Neural cell (in vitro differentiated cells): ENCODE results near the gene POLD4. TPM values are rescaled to one million over a fixed set of nuclear protein-coding genes. Genes with fewer than 3 reads are reported as not detected.

Experiments
- H2AFZ ChIP-seq: fragments of 200-600, 300-800 bp; sonication (generic), shearing (Covaris generic); 2 replicates; pipeline ENCODE4 v1.6.0; 2014; ENCODE audit warnings: low read depth, mild to moderate bottlenecking, antibody characterized with exemption, low read length, moderate library complexity
- H3F3A ChIP-seq: fragments of 200-600 bp; shearing (Covaris generic); 2 replicates; pipeline ENCODE4 v1.6.1; 2016; ENCODE audit warnings: mild to moderate bottlenecking, moderate library complexity, mixed read lengths, antibody characterized with exemption, low read length; ENCODE audit not compliant: insufficient read depth, poor library complexity, severe bottlenecking
- H3K27ac ChIP-seq: fragments of 200-600, 300-800 bp; sonication (generic), shearing (Covaris generic); 2 replicates; pipeline ENCODE4 v1.5.1; 2014; ENCODE audit warnings: mild to moderate bottlenecking, low read length, moderate library complexity
- H3K27me3 ChIP-seq: fragments of 300-800, 200-600 bp; sonication (generic), shearing (Covaris generic); 2 replicates; pipeline ENCODE4 v1.6.0; 2014; ENCODE audit warnings: mild to moderate bottlenecking, low read depth, low read length, moderate library complexity; ENCODE audit not compliant: insufficient read depth
- H3K36me3 ChIP-seq: fragments of 300-800, 200-600 bp; sonication (generic), shearing (Covaris generic); 2 replicates; pipeline ENCODE4 v1.5.1; 2014; ENCODE audit warnings: mild to moderate bottlenecking, antibody characterized with exemption, low read length, moderate library complexity; ENCODE audit not compliant: insufficient read depth
- H3K4me2 ChIP-seq: fragments of 300-800, 200-600 bp; sonication (generic), shearing (Covaris generic); 2 replicates; pipeline ENCODE4 v1.6.0; 2014; ENCODE audit warnings: mild to moderate bottlenecking, low read length
- H3K4me3 ChIP-seq: fragments of 300-800, 200-600 bp; sonication (generic), shearing (Covaris generic); 2 replicates; pipeline ENCODE4 v1.5.1; 2014; ENCODE audit warnings: mild to moderate bottlenecking, low read length, moderate library complexity
- H3K79me2 ChIP-seq: fragments of 200-600 bp; shearing (Covaris generic); replicated peaks from 2 replicates; pipeline ENCODE4 v1.6.0; 2014; ENCODE audit warnings: mild to moderate bottlenecking, low read length, moderate library complexity; ENCODE audit not compliant: insufficient read depth
- H3K9ac ChIP-seq: fragments of 300-800, 200-600 bp; sonication (generic), shearing (Covaris generic); 2 replicates; pipeline ENCODE4 v1.6.1; 2016; ENCODE audit warnings: mild to moderate bottlenecking, low read length, mixed read lengths
- H3K9me2 ChIP-seq: fragments of 200-600 bp; shearing (Covaris generic); 2 replicates; pipeline ENCODE4 v1.6.1; 2016; ENCODE audit warnings: mild to moderate bottlenecking, low read length, mixed read lengths; ENCODE audit not compliant: insufficient read depth
- H3K9me3 ChIP-seq: fragments of 200-600, 300-800 bp; sonication (generic), shearing (Covaris generic); 2 replicates; pipeline ENCODE4 v1.6.1; 2016; ENCODE audit warnings: mild to moderate bottlenecking, mixed run types, low read length, moderate library complexity, mixed read lengths
- H4K20me1 ChIP-seq: fragments of 200-600 bp; shearing (Covaris generic); 2 replicates; pipeline ENCODE4 v1.6.1; 2016; ENCODE audit warnings: mild to moderate bottlenecking, mixed run types; ENCODE audit not compliant: insufficient read depth
- EP300 ChIP-seq: fragments of 450-650 bp; conservative IDR thresholded peaks from 2 replicates; pipeline ENCODE4 v1.6.1; 2014; ENCODE audit warnings: antibody characterized with exemption, mild to moderate bottlenecking, moderate library complexity; ENCODE audit not compliant: poor library complexity, severe bottlenecking
- EZH2 ChIP-seq: fragments of 200-600, 300-800 bp; shearing (Covaris generic), sonication (generic); IDR thresholded peaks from 2 replicates; pipeline ENCODE4 v1.6.1; 2014; ENCODE audit warnings: antibody characterized with exemption, low read length, borderline replicate concordance, mild to moderate bottlenecking; ENCODE audit not compliant: insufficient read depth, poor library complexity, severe bottlenecking
- MXI1 ChIP-seq: fragments of 450-650 bp; conservative IDR thresholded peaks from 2 replicates; pipeline ENCODE4 v1.6.1; 2014; ENCODE audit warnings: antibody characterized with exemption, mild to moderate bottlenecking; ENCODE audit not compliant: poor library complexity, severe bottlenecking
- POLR2AphosphoS5 ChIP-seq: IDR thresholded peaks from 2 replicates; pipeline ENCODE4 v1.6.1; 2012
- REST ChIP-seq: IDR thresholded peaks from 2 replicates; pipeline ENCODE4 v1.6.1; 2012; ENCODE audit warnings: borderline replicate concordance
- SMC3 ChIP-seq: fragments of 450-650 bp; conservative IDR thresholded peaks from 2 replicates; pipeline ENCODE4 v1.6.1; 2014; ENCODE audit warnings: antibody characterized with exemption, mild to moderate bottlenecking, moderate library complexity; ENCODE audit not compliant: poor library complexity
- TAF1 ChIP-seq: IDR thresholded peaks from 2 replicates; pipeline ENCODE4 v1.6.1; 2012; ENCODE audit warnings: low read depth
- polyA plus RNA-seq: library from polyadenylated mRNA; depleted of rRNA; stranded (reverse); fragments of >200 nt; gene quantifications from 2 replicates; pipeline ENCODE4 v1.2.3, GENCODE V29; 2014
- TF ChIP-seq, protein P1 (sequence below): fragments of 450-650 bp; IDR thresholded peaks from 2 replicates; pipeline ENCODE4 v1.5.1; 2014; ENCODE audit warnings: antibody characterized with exemption, mild to moderate bottlenecking, moderate library complexity; ENCODE audit not compliant: poor library complexity, severe bottlenecking

POLD4 gene
- polyA plus RNA-seq, 1 donor from 2014 or later = 6.8 TPM

GRCh38 chr11:67304511-67305113 lies 48.7 kb downstream of the POLD4 start:
- Histone ChIP-seq H3K36me3 (no peaks in the 10 kb centered on the region), H3K9ac (no peak overlapping the region), H4K20me1 (no peaks in the 10 kb centered on the region), H3F3A (no peaks in the 10 kb centered on the region), H3K4me3 (no peak overlapping the region), H3K27ac (no peak overlapping the region), H3K27me3 (peaks cover 17% of the 10 kb centered on the region), H3K9me3 (no peaks in the 10 kb centered on the region), H3K4me2 (no peak overlapping the region), H2AFZ (no peak overlapping the region), H3K79me2 (no peaks in the 10 kb centered on the region), H3K9me2 (no peaks in the 10 kb centered on the region)
- no peak for TF ChIP-seq TAF1
- TF ChIP-seq SMC3 = no peak
- no peak for TF ChIP-seq EZH2

- no peak overlapping the region for H3K9ac ChIP-seq
- H3K4me2 ChIP-seq = no peak overlapping the region
- H3F3A ChIP-seq = no peaks in the 10 kb centered on the region
- H3K9me3 ChIP-seq = no peaks in the 10 kb centered on the region
- no peak overlapping the region for H2AFZ ChIP-seq
- TF ChIP-seq, protein P1, sequence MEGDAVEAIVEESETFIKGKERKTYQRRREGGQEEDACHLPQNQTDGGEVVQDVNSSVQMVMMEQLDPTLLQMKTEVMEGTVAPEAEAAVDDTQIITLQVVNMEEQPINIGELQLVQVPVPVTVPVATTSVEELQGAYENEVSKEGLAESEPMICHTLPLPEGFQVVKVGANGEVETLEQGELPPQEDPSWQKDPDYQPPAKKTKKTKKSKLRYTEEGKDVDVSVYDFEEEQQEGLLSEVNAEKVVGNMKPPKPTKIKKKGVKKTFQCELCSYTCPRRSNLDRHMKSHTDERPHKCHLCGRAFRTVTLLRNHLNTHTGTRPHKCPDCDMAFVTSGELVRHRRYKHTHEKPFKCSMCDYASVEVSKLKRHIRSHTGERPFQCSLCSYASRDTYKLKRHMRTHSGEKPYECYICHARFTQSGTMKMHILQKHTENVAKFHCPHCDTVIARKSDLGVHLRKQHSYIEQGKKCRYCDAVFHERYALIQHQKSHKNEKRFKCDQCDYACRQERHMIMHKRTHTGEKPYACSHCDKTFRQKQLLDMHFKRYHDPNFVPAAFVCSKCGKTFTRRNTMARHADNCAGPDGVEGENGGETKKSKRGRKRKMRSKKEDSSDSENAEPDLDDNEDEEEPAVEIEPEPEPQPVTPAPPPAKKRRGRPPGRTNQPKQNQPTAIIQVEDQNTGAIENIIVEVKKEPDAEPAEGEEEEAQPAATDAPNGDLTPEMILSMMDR = no peak
- no peak for TF ChIP-seq REST
- H3K79me2 ChIP-seq = no peaks in the 10 kb centered on the region
- peaks cover 17% of the 10 kb centered on the region for H3K27me3 ChIP-seq
- H4K20me1 ChIP-seq = no peaks in the 10 kb centered on the region
- no peak overlapping the region for H3K27ac ChIP-seq
- H3K4me3 ChIP-seq = no peak overlapping the region
- no peaks in the 10 kb centered on the region for H3K36me3 ChIP-seq
- H3K9me2 ChIP-seq = no peaks in the 10 kb centered on the region
Observed at GRCh38 chr11:67303835-67304411, 49.4 kb downstream of the POLD4 start.

- Histone ChIP-seq H3K9me3 (no peaks in the 10 kb centered on the region), H3K27ac (no peak within 1 kb of the TSS), H4K20me1 (no peaks in the 10 kb centered on the region), H3K27me3 (peaks cover 17% of the 10 kb centered on the region), H3K9ac (no peak within 1 kb of the TSS), H3K4me3 (no peak within 1 kb of the TSS), H3K36me3 (no peaks in the 10 kb centered on the region), H3K9me2 (no peaks in the 10 kb centered on the region), H3K4me2 (no peak within 1 kb of the TSS), H3K79me2 (no peaks in the 10 kb centered on the region), H2AFZ (no peak within 1 kb of the TSS), H3F3A (no peaks in the 10 kb centered on the region)
- TF ChIP-seq POLR2AphosphoS5 (no peak), MXI1 (no peak), SMC3 (no peak), REST (no peak), TAF1 (no peak), EZH2 (no peak), EP300 (no peak)
- TF ChIP-seq, protein P1 = no peak
Observed at GRCh38 chr11:67303132-67303834, 50.1 kb downstream of the POLD4 start, which contains the start of gene SSH3. Gene SSH3 (plus strand): TSS chr11:67303530. CDS start chr11:67303626, 96 bp downstream.
